MM.1S (cell line): ENCODE data around the gene KCNQ5.

ENCODE experiments used
- DNase-seq: peaks from one replicate; pipeline ENCODE4 v3.0.0-alpha.2; 2015
- H2AFZ ChIP-seq: fragments of 300-600 bp; sonication (generic); 2 replicates; pipeline ENCODE4 v1.6.0; 2016; ENCODE audit warnings: antibody characterized with exemption, low read length
- H3F3A ChIP-seq: fragments of 300-600 bp; sonication (generic); 2 replicates; pipeline ENCODE4 v1.6.1; 2016; ENCODE audit warnings: mild to moderate bottlenecking, antibody characterized with exemption, low read length, moderate library complexity, mixed read lengths; ENCODE audit not compliant: insufficient read depth
- H3K27ac ChIP-seq: fragments of 300-600 bp; sonication (generic); 2 replicates; pipeline ENCODE4 v1.5.1; 2016; ENCODE audit warnings: mild to moderate bottlenecking, low read length
- H3K27me3 ChIP-seq: fragments of 300-600 bp; sonication (generic); replicated peaks from 2 replicates; pipeline ENCODE4 v1.6.0; 2016; ENCODE audit warnings: low read length; ENCODE audit not compliant: insufficient read depth
- H3K36me3 ChIP-seq: fragments of 300-600 bp; sonication (generic); replicated peaks from 2 replicates; pipeline ENCODE4 v1.6.1; 2016; ENCODE audit warnings: mild to moderate bottlenecking, low read length, mixed read lengths; ENCODE audit not compliant: insufficient read depth
- H3K4me1 ChIP-seq: fragments of 300-600 bp; sonication (generic); 2 replicates; pipeline ENCODE4 v1.6.1; 2016; ENCODE audit warnings: low read length, mixed read lengths
- H3K4me2 ChIP-seq: fragments of 300-600 bp; sonication (generic); 2 replicates; pipeline ENCODE4 v1.6.0; 2016; ENCODE audit warnings: low read depth, low read length
- H3K4me3 ChIP-seq: fragments of 300-600 bp; sonication (generic); 2 replicates; pipeline ENCODE4 v1.5.1; 2016; ENCODE audit warnings: low read length, mixed read lengths
- H3K79me2 ChIP-seq: fragments of 300-600 bp; sonication (generic); 2 replicates; pipeline ENCODE4 v1.6.1; 2016; ENCODE audit warnings: mixed run types, low read length, mixed read lengths
- H3K9ac ChIP-seq: fragments of 300-600 bp; sonication (generic); 2 replicates; pipeline ENCODE4 v1.6.1; 2016; ENCODE audit warnings: low read length, mixed read lengths
- H3K9me2 ChIP-seq: fragments of 300-600 bp; sonication (generic); replicated peaks from 2 replicates; pipeline ENCODE4 v1.6.1; 2016; ENCODE audit warnings: mild to moderate bottlenecking, low read length, mixed read lengths; ENCODE audit not compliant: insufficient read depth
- H3K9me3 ChIP-seq: fragments of 300-600 bp; sonication (generic); replicated peaks from 2 replicates; pipeline ENCODE4 v1.6.1; 2016; ENCODE audit warnings: mild to moderate bottlenecking, low read length, mixed read lengths; ENCODE audit not compliant: insufficient read depth
- H4K20me1 ChIP-seq: fragments of 300-600 bp; sonication (generic); 2 replicates; pipeline ENCODE4 v1.6.1; 2016; ENCODE audit warnings: mild to moderate bottlenecking, low read length, moderate library complexity, mixed read lengths; ENCODE audit not compliant: insufficient read depth
- CTCF ChIP-seq: fragments of 300-600 bp; sonication (generic); IDR thresholded peaks from 2 replicates; pipeline ENCODE4 v1.5.1; 2016; ENCODE audit warnings: antibody characterized with exemption, low read length, mixed read lengths
- EZH2 ChIP-seq: fragments of 300-600 bp; sonication (generic); optimal IDR thresholded peaks from 2 replicates; pipeline ENCODE3; 2017; ENCODE audit warnings: low read depth, mild to moderate bottlenecking, antibody characterized with exemption, low read length, mixed read lengths
- EZH2phosphoT487 ChIP-seq: fragments of 300-600 bp; sonication (generic); IDR thresholded peaks from 2 replicates; pipeline ENCODE4 v1.6.1; 2018; ENCODE audit warnings: antibody characterized with exemption, low read length

Gene KCNQ5

GRCh38 chr6:72933233-72933632 lies 311.4 kb downstream of the KCNQ5 start:
- no peak for DNase-seq
- Histone ChIP-seq H2AFZ (no peak overlapping the region), H3K4me2 (no peak overlapping the region), H3K36me3 (no peaks in the 10 kb centered on the region), H3K4me1 (no peaks in the 10 kb centered on the region), H3K27me3 (no peaks in the 10 kb centered on the region), H3K9me3 (no peaks in the 10 kb centered on the region), H4K20me1 (no peaks in the 10 kb centered on the region), H3K9me2 (no peaks in the 10 kb centered on the region), H3F3A (no peaks in the 10 kb centered on the region), H3K27ac (no peak overlapping the region), H3K9ac (no peak overlapping the region), H3K4me3 (no peak overlapping the region), H3K79me2 (no peaks in the 10 kb centered on the region)
- TF ChIP-seq CTCF = no peak
- TF ChIP-seq EZH2 = no peak
- no peak for TF ChIP-seq EZH2phosphoT487

- no peak overlapping the region for H3K4me2 ChIP-seq
- no peak for TF ChIP-seq EZH2phosphoT487
- no peak for TF ChIP-seq CTCF
- no peak for TF ChIP-seq EZH2
- no peaks in the 10 kb centered on the region for H3K4me1 ChIP-seq
- no peaks in the 10 kb centered on the region for H3F3A ChIP-seq
- no peaks in the 10 kb centered on the region for H3K79me2 ChIP-seq
- H2AFZ ChIP-seq = no peak overlapping the region
- H3K27me3 ChIP-seq = no peaks in the 10 kb centered on the region
- no peaks in the 10 kb centered on the region for H3K9me2 ChIP-seq
- H3K4me3 ChIP-seq = no peak overlapping the region
- H4K20me1 ChIP-seq = no peaks in the 10 kb centered on the region
- no peaks in the 10 kb centered on the region for H3K9me3 ChIP-seq
- no peaks in the 10 kb centered on the region for H3K36me3 ChIP-seq
- H3K9ac ChIP-seq = no peak overlapping the region
- no peak overlapping the region for H3K27ac ChIP-seq
- DNase-seq = no peak
Measured at GRCh38 chr6:72936766-72937559, 315.1 kb downstream of the KCNQ5 start.

GRCh38 chr6:72938104-72938503 lies 316.2 kb downstream of the KCNQ5 start:
- no peaks in the 10 kb centered on the region for H3K9me2 ChIP-seq
- TF ChIP-seq EZH2phosphoT487 (no peak), CTCF (no peak)
- no peak overlapping the region for H3K27ac ChIP-seq
- H4K20me1 ChIP-seq = no peaks in the 10 kb centered on the region
- no peaks in the 10 kb centered on the region for H3F3A ChIP-seq
- H2AFZ ChIP-seq = no peak overlapping the region
- no peak for DNase-seq
- H3K27me3 ChIP-seq = no peaks in the 10 kb centered on the region
- H3K9ac ChIP-seq = no peak overlapping the region
- H3K4me3 ChIP-seq = no peak overlapping the region
- H3K79me2 ChIP-seq = no peaks in the 10 kb centered on the region
- no peaks in the 10 kb centered on the region for H3K36me3 ChIP-seq
- no peaks in the 10 kb centered on the region for H3K9me3 ChIP-seq
- no peaks in the 10 kb centered on the region for H3K4me1 ChIP-seq
- no peak overlapping the region for H3K4me2 ChIP-seq
